ENCODE results near the gene FTH1.
A peak's percentile ranks its signal among the peaks of the same experiment; 100 is the strongest.

Gene FTH1

GRCh38 chr11:61947486-61948210, 19.8 kb downstream of the FTH1 start:
- Histone ChIP-seq H3K36me3 (ENCODE audit: control insufficient read depth, insufficient read depth, low read length) (no peaks in the 10 kb centered on the region), H3K4me3 (replicated peaks; ENCODE audit: low read depth, low read length) (no peak overlapping the region), H3K27me3 (replicated peaks; ENCODE audit: control insufficient read depth, insufficient read depth, low read length) (peaks cover 2% of the 10 kb centered on the region; the same call in 1 of the 2 replicates)
- DNase-seq (ENCODE audit: extremely low read depth, insufficient read length) = no peak
- peak; percentile 95 for TF ChIP-seq CTCF (IDR thresholded peaks at IDR 0.05; ENCODE audit: insufficient read depth, low read length, poor library complexity, severe bottlenecking)

GRCh38 chr11:61946894-61947293, 20.5 kb downstream of the FTH1 start:
- Histone ChIP-seq H3K27me3 (replicated peaks; ENCODE audit: control insufficient read depth, insufficient read depth, low read length) (peaks cover 2% of the 10 kb centered on the region; the same call in 1 of the 2 replicates), H3K4me3 (replicated peaks; ENCODE audit: low read depth, low read length) (no peak overlapping the region), H3K36me3 (ENCODE audit: control insufficient read depth, insufficient read depth, low read length) (no peaks in the 10 kb centered on the region)
- DNase-seq (ENCODE audit: extremely low read depth, insufficient read length) = no peak
- TF ChIP-seq CTCF (IDR thresholded peaks at IDR 0.05; ENCODE audit: insufficient read depth, low read length, poor library complexity, severe bottlenecking) = no peak

- H3K4me3 ChIP-seq (replicated peaks; ENCODE audit: low read depth, low read length) = no peak overlapping the region
- H3K36me3 ChIP-seq (ENCODE audit: control insufficient read depth, insufficient read depth, low read length) = no peaks in the 10 kb centered on the region
- no peak for DNase-seq (ENCODE audit: extremely low read depth, insufficient read length)
- H3K27me3 ChIP-seq (replicated peaks; ENCODE audit: control insufficient read depth, insufficient read depth, low read length) = peaks cover 2% of the 10 kb centered on the region; the same call in 1 of the 2 replicates
- no peak for TF ChIP-seq CTCF (IDR thresholded peaks at IDR 0.05; ENCODE audit: insufficient read depth, low read length, poor library complexity, severe bottlenecking)
These were observed 22.2 kb downstream of the FTH1 start for GRCh38 chr11:61945191-61945590.

GRCh38 chr11:61940466-61940865, 27.0 kb downstream of the FTH1 start:
- Histone ChIP-seq H3K36me3 (ENCODE audit: control insufficient read depth, insufficient read depth, low read length) (no peaks in the 10 kb centered on the region), H3K4me3 (replicated peaks; ENCODE audit: low read depth, low read length) (no peak overlapping the region), H3K27me3 (replicated peaks; ENCODE audit: control insufficient read depth, insufficient read depth, low read length) (peaks cover 2% of the 10 kb centered on the region; the same call in 1 of the 2 replicates)
- no peak for TF ChIP-seq CTCF (IDR thresholded peaks at IDR 0.05; ENCODE audit: insufficient read depth, low read length, poor library complexity, severe bottlenecking)
- DNase-seq (ENCODE audit: extremely low read depth, insufficient read length) = no peak

GRCh38 chr11:61935861-61936260, 31.6 kb downstream of the FTH1 start:
- no peak for TF ChIP-seq CTCF (IDR thresholded peaks at IDR 0.05; ENCODE audit: insufficient read depth, low read length, poor library complexity, severe bottlenecking)
- H3K4me3 ChIP-seq (replicated peaks; ENCODE audit: low read depth, low read length) = no peak overlapping the region
- no peaks in the 10 kb centered on the region; the same call in 1 of the 2 replicates for H3K27me3 ChIP-seq (replicated peaks; ENCODE audit: control insufficient read depth, insufficient read depth, low read length)
- no peaks in the 10 kb centered on the region for H3K36me3 ChIP-seq (ENCODE audit: control insufficient read depth, insufficient read depth, low read length)
- DNase-seq (ENCODE audit: extremely low read depth, insufficient read length) = no peak

Measured in GM06990 (cell line).